HG03571 (cell line): ENCODE results near the gene DPEP3.
"Not testable (repeated sequence)": the region's sequence is repeated elsewhere in the genome, so short reads cannot be mapped to it uniquely, and the experiment has no call there.

Experiments
- ATAC-seq: cut with Tn5 transposase; IDR thresholded peaks from one replicate; pipeline ENCODE4 v1.9.1; 2021; ENCODE audit not compliant: unreplicated experiment

DPEP3 gene

GRCh38 chr16:67945392-67945933 is 34.8 kb downstream of the DPEP3 start:
- no peak for ATAC-seq

GRCh38 chr16:67944690-67945391 is 35.5 kb downstream of the DPEP3 start:
- ATAC-seq = no peak

GRCh38 chr16:67943619-67944504 is 36.4 kb downstream of the DPEP3 start, which contains the start of gene LCAT:
LCAT (minus strand) TSS chr16:67944120; CDS start chr16:67944101, 19 bp downstream.
- no peak for ATAC-seq

GRCh38 chr16:67943256-67943618 is 37.1 kb downstream of the DPEP3 start:
- no peak for ATAC-seq

- no peak for ATAC-seq
Measured at GRCh38 chr16:67942510-67943255, 37.6 kb downstream of the DPEP3 start.

- ATAC-seq = peak; percentile 54
Measured at GRCh38 chr16:67942200-67942509, 38.1 kb downstream of the DPEP3 start.

GRCh38 chr16:67941469-67942199 is 38.7 kb downstream of the DPEP3 start:
- ATAC-seq = no peak

- no peak for ATAC-seq
Measured at GRCh38 chr16:67940446-67941089, 39.7 kb downstream of the DPEP3 start.

GRCh38 chr16:67939507-67940445 is 40.5 kb downstream of the DPEP3 start:
- no peak for ATAC-seq

GRCh38 chr16:67937713-67938112 is 42.6 kb downstream of the DPEP3 start:
- ATAC-seq = not testable (repeated sequence)

- peak; percentile 50 for ATAC-seq
Measured at GRCh38 chr16:67936880-67937605, 43.3 kb downstream of the DPEP3 start.

GRCh38 chr16:67936124-67936879 is 44.0 kb downstream of the DPEP3 start, which contains the start of gene PSMB10:
PSMB10 (minus strand) TSS chr16:67936850; CDS start chr16:67936749, 101 bp downstream.
- no peak for ATAC-seq

- ATAC-seq = peak; percentile 85
Measured at GRCh38 chr16:67935402-67936123, 44.7 kb downstream of the DPEP3 start.

- no peak for ATAC-seq
Measured at GRCh38 chr16:67935101-67935401, 45.2 kb downstream of the DPEP3 start.

GRCh38 chr16:67934306-67935100 is 45.8 kb downstream of the DPEP3 start:
- no peak for ATAC-seq

- ATAC-seq = no peak
Measured at GRCh38 chr16:67933805-67934204, 46.5 kb downstream of the DPEP3 start.
